ENCODE data around the gene ANTXR2. TPM values are rescaled to one million over a fixed set of nuclear protein-coding genes. Genes with fewer than 3 reads are reported as not detected.

The ANTXR2 gene
- total and polyA plus RNA-seq, 2 donors: 5.7 to 13.4 TPM

DNA sequence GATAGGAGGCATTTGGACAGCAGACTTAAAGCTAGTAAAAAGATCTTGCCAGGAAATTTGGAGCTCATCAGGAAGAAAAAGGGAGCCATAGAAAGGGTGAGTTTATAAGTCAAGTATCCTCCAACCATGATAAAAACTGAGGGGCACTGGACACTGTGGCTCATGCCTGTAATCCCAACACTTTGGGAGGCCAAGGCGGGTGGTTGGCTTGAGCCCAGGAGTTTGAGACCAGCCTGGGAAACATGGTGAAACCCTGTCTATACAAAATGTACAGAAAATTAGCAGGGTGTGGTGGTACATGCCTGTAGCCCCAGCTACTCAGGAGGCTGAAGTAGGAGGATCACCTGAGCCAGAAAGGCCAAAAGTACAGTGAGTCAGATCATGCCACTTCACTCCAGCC, 48.7 kb downstream of the ANTXR2 start:
- Histone ChIP-seq H3K27me3 (ENCODE audit: control insufficient read depth in 2 of 2, insufficient read depth in 1 of 2, low read length in 1 of 2) (no peaks in the 10 kb centered on the region), H3K4me3 (ENCODE audit: low read length in 2 of 2) (no peak overlapping the region), H3K4me1 (ENCODE audit: control insufficient read depth in 2 of 2, insufficient read depth in 2 of 2, low read length in 2 of 2) (no peaks in the 10 kb centered on the region), H3K27ac (ENCODE audit: low read depth in 1 of 2, low read length in 1 of 2) (no peak overlapping the region), H3K36me3 (ENCODE audit: control insufficient read depth in 2 of 2, insufficient read depth in 2 of 2, low read length in 1 of 2) (no peaks in the 10 kb centered on the region), H3K9me3 (ENCODE audit: control insufficient read depth in 2 of 2, insufficient read depth in 1 of 2, low read length in 1 of 2) (no peaks in the 10 kb centered on the region)
- DNase-seq (ENCODE audit: low read depth in 6 of 9, low spot score in 9 of 9): no peak
- 100% methylated on average over 1 of the region's 1 CpG for WGBS

DNA sequence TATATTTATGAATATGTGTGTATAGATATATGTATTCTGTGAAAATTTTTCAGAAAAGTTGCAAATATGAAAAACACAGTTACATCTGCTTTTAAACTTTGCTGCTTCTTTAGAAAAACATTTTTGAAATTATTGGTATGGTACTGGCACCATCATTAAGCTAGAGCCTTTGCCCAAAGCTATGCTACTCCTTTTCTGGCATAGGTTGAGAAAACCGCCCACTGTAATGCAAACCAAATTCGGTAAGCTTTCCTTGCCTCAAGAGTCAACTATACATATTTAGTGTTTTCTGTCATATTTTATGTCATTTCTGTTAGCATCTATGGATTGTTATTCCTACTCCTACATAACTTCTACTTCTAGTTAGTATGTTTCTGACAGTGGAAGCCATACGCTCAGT, 50.7 kb downstream of the ANTXR2 start:
- DNase-seq (ENCODE audit: low read depth in 6 of 9, low spot score in 9 of 9): no peak
- H3K9me3 ChIP-seq (ENCODE audit: control insufficient read depth in 2 of 2, insufficient read depth in 1 of 2, low read length in 1 of 2): no peaks in the 10 kb centered on the region
- no peak overlapping the region for H3K27ac ChIP-seq (ENCODE audit: low read depth in 1 of 2, low read length in 1 of 2)
- no peaks in the 10 kb centered on the region for H3K36me3 ChIP-seq (ENCODE audit: control insufficient read depth in 2 of 2, insufficient read depth in 2 of 2, low read length in 1 of 2)
- H3K4me3 ChIP-seq (ENCODE audit: low read length in 2 of 2): no peak overlapping the region
- WGBS: 98% methylated on average over 3 of the region's 3 CpGs
- no peaks in the 10 kb centered on the region for H3K27me3 ChIP-seq (ENCODE audit: control insufficient read depth in 2 of 2, insufficient read depth in 1 of 2, low read length in 1 of 2)
- peaks cover 0 to under 1% of the 10 kb centered on the region in 2 donors for H3K4me1 ChIP-seq (ENCODE audit: control insufficient read depth in 2 of 2, insufficient read depth in 2 of 2, low read length in 2 of 2)

DNA sequence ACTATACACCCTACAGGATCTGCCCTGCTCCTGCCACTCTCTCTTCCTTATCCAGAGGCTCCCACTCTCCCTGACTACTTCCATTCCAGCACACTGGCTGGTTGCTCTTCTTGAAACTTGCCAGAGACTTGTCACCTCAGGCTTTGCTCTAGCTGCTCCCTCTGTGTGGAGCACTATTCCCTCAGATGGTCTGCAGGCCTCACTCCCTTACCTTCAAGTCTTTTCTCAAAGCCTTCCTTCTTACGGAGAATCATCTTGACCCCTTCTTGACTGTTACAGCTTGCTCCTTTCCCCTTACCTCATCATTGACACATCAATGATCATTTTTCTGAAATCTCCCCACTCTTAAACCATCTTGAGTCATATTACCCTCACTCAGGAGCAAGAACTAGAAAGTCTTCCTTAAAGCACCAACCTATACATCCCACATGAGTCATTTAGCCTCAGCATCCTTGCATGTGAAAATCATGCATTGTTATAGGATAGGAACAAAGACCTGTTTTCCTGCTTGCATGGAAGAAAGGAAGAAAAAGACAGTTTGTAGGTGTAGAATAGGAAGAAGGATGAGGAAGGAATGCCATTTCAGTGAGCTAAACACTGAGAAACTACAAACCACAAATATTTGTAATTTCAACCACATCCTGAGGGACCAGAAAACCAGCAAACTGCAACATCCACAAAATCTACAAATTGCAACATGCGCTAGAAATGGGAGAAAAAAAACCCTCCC, 55.7 kb downstream of the ANTXR2 start:
- H3K4me1 ChIP-seq (ENCODE audit: control insufficient read depth in 2 of 2, insufficient read depth in 2 of 2, low read length in 2 of 2): peaks cover 0 to 4% of the 10 kb centered on the region in 2 donors
- H3K9me3 ChIP-seq (ENCODE audit: control insufficient read depth in 2 of 2, insufficient read depth in 1 of 2, low read length in 1 of 2): no peaks in the 10 kb centered on the region
- no peak overlapping the region for H3K27ac ChIP-seq (ENCODE audit: low read depth in 1 of 2, low read length in 1 of 2)
- no peak for DNase-seq (ENCODE audit: low read depth in 6 of 9, low spot score in 9 of 9)
- no peaks in the 10 kb centered on the region for H3K27me3 ChIP-seq (ENCODE audit: control insufficient read depth in 2 of 2, insufficient read depth in 1 of 2, low read length in 1 of 2)
- H3K36me3 ChIP-seq (ENCODE audit: control insufficient read depth in 2 of 2, insufficient read depth in 2 of 2, low read length in 1 of 2): no peaks in the 10 kb centered on the region
- H3K4me3 ChIP-seq (ENCODE audit: low read length in 2 of 2): no peak overlapping the region
- WGBS: 72% methylated on average over 2 of the region's 2 CpGs

DNA sequence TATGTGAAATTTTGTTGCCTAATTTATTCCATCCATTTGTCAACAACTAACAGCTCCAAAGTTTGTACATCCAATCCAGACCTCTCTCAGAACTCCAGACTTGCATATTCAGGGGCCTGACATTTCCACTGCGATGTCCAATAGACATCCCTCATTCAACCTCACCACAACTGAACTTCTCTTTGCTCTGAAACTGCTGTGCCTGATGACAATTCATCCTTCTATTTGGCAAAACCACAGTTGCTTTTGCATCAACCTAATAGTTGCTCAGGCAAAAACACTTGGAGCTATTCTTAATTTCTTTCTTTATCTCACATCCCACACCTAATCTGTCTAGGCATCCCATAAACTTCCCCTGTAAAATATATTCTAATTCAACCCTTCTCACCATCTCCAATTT, 56.5 kb downstream of the ANTXR2 start:
- WGBS: 98% methylated on average over 1 of the region's 1 CpG
- DNase-seq (ENCODE audit: low read depth in 6 of 9, low spot score in 9 of 9): no peak
- Histone ChIP-seq H3K9me3 (ENCODE audit: control insufficient read depth in 2 of 2, insufficient read depth in 1 of 2, low read length in 1 of 2) (no peaks in the 10 kb centered on the region), H3K27me3 (ENCODE audit: control insufficient read depth in 2 of 2, insufficient read depth in 1 of 2, low read length in 1 of 2) (no peaks in the 10 kb centered on the region), H3K36me3 (ENCODE audit: control insufficient read depth in 2 of 2, insufficient read depth in 2 of 2, low read length in 1 of 2) (no peaks in the 10 kb centered on the region), H3K4me1 (ENCODE audit: control insufficient read depth in 2 of 2, insufficient read depth in 2 of 2, low read length in 2 of 2) (peaks cover 0 to 4% of the 10 kb centered on the region in 2 donors), H3K4me3 (ENCODE audit: low read length in 2 of 2) (no peak overlapping the region), H3K27ac (ENCODE audit: low read depth in 1 of 2, low read length in 1 of 2) (no peak overlapping the region)

DNA sequence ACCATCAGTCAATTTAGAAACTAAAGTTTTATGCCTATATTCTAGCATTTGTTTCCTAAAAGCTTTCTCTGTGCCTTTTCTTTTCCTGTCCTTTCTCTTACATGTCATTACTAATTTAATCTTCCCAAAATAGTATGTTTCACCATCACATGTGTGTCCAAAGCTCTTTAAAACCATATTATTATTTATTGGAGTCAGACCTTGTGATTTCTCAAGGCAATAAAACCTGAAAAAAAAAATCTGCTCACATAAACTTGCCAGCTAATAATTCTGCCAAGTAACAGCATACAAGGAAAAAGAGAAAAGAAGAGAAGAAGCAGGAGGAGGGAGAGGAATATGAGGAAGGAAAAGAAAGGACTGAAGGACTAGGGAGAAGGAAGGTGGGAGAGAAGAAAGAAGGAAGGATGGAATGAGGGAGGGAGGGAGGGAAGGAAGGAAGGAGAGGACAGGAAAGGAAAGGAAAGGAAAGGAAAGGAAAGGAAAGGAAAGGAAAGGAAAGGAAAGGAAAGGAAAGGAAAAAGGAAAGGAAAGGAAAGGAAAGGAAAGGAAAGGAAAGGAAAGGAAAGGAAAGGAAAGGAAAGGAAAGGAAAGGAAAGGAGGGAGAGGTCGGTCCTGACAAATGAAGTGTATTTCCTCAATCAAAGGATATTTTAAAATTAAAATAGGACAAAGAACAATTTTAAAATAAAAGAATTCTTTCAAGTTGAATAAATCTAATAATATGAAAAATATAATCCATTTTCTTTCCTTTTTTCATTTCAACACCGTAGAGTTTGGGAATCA, 57.4 kb downstream of the ANTXR2 start:
- Histone ChIP-seq H3K27ac (ENCODE audit: low read depth in 1 of 2, low read length in 1 of 2) (no peak overlapping the region), H3K9me3 (ENCODE audit: control insufficient read depth in 2 of 2, insufficient read depth in 1 of 2, low read length in 1 of 2) (no peaks in the 10 kb centered on the region), H3K27me3 (ENCODE audit: control insufficient read depth in 2 of 2, insufficient read depth in 1 of 2, low read length in 1 of 2) (no peaks in the 10 kb centered on the region), H3K4me3 (ENCODE audit: low read length in 2 of 2) (no peak overlapping the region), H3K36me3 (ENCODE audit: control insufficient read depth in 2 of 2, insufficient read depth in 2 of 2, low read length in 1 of 2) (no peaks in the 10 kb centered on the region), H3K4me1 (ENCODE audit: control insufficient read depth in 2 of 2, insufficient read depth in 2 of 2, low read length in 2 of 2) (peaks cover 0 to 4% of the 10 kb centered on the region in 2 donors)
- 93% methylated on average over 2 of the region's 2 CpGs for WGBS
- DNase-seq (ENCODE audit: low read depth in 6 of 9, low spot score in 9 of 9): no peak

DNA sequence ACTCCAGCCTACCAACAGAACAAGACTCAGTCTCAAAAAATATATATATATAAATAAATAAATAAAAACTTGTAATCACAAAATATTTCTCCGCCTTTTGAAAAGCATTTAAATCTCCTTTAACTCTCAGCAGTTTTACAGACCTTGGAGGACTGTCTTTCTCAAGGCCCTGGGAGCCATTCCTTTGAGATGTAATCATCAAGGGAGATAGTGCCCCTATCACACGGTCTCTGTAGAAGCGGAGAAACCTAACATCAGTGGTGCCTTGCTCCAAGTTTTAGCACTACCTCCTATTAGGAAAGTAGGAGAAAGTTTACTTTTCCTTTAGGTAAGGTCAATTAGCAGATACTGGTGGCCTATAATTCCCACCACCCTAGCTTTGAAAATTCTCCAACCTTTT, 58.5 kb downstream of the ANTXR2 start:
- no peak for DNase-seq (ENCODE audit: low read depth in 6 of 9, low spot score in 9 of 9)
- Histone ChIP-seq H3K27me3 (ENCODE audit: control insufficient read depth in 2 of 2, insufficient read depth in 1 of 2, low read length in 1 of 2) (no peaks in the 10 kb centered on the region), H3K4me1 (ENCODE audit: control insufficient read depth in 2 of 2, insufficient read depth in 2 of 2, low read length in 2 of 2) (peaks cover 0 to 4% of the 10 kb centered on the region in 2 donors), H3K9me3 (ENCODE audit: control insufficient read depth in 2 of 2, insufficient read depth in 1 of 2, low read length in 1 of 2) (no peaks in the 10 kb centered on the region), H3K4me3 (ENCODE audit: low read length in 2 of 2) (no peak overlapping the region), H3K36me3 (ENCODE audit: control insufficient read depth in 2 of 2, insufficient read depth in 2 of 2, low read length in 1 of 2) (no peaks in the 10 kb centered on the region), H3K27ac (ENCODE audit: low read depth in 1 of 2, low read length in 1 of 2) (no peak overlapping the region)
- WGBS: 98% methylated on average over 3 of the region's 3 CpGs

DNA sequence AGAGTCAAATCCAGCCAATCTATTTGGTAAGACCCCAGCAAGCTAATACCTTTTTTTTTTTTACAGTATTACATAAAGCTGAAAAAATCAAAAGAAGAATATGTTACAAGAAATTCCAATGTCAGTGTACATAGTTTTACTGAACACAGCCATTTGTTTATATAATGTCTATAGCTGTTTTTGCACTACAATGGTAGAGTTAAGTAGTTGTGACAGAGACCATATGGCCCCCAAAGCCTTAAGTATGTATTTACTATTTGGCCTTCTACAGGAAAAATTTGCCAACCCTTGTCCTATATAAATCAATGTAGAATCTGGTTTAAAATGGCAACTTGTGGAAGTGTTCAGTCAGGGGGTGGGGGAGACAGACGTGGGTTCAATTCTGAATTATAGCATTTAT, 60.7 kb downstream of the ANTXR2 start:
- Histone ChIP-seq H3K9me3 (ENCODE audit: control insufficient read depth in 2 of 2, insufficient read depth in 1 of 2, low read length in 1 of 2) (no peaks in the 10 kb centered on the region), H3K27me3 (ENCODE audit: control insufficient read depth in 2 of 2, insufficient read depth in 1 of 2, low read length in 1 of 2) (no peaks in the 10 kb centered on the region), H3K36me3 (ENCODE audit: control insufficient read depth in 2 of 2, insufficient read depth in 2 of 2, low read length in 1 of 2) (no peaks in the 10 kb centered on the region), H3K4me3 (ENCODE audit: low read length in 2 of 2) (no peak overlapping the region), H3K27ac (ENCODE audit: low read depth in 1 of 2, low read length in 1 of 2) (no peak overlapping the region), H3K4me1 (ENCODE audit: control insufficient read depth in 2 of 2, insufficient read depth in 2 of 2, low read length in 2 of 2) (peaks cover 0 to 4% of the 10 kb centered on the region in 2 donors)
- 100% methylated on average over 1 of the region's 1 CpG for WGBS
- DNase-seq (ENCODE audit: low read depth in 6 of 9, low spot score in 9 of 9): no peak

DNA sequence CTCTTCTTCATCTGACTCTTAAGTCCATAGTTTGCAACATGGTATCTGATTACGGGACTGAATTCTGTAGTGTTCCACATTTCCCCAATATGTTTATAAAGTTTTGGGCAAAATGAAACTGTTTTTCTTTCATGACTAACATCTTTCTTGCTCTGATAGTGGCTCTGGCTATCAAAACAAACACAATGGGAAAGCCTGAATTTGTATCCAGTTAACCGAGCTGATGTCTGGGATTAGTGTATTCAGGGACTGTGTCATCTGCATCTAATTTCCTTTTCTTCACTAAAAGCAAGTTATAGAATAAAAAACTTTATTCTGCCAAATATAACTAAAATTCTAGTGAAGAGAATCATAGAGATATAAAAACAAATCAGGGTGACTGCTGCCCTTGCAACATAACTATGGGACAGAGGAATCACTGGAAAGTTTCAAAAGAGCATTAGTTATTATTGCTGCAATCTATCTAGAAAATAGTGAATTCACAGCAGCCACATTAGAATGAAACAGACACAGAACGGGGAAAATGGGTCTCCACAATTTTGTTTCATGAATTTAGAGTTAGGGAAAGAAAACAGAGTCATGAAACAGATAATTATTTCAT, 61.3 kb downstream of the ANTXR2 start:
- Histone ChIP-seq H3K27me3 (ENCODE audit: control insufficient read depth in 2 of 2, insufficient read depth in 1 of 2, low read length in 1 of 2) (no peaks in the 10 kb centered on the region), H3K36me3 (ENCODE audit: control insufficient read depth in 2 of 2, insufficient read depth in 2 of 2, low read length in 1 of 2) (no peaks in the 10 kb centered on the region), H3K4me1 (ENCODE audit: control insufficient read depth in 2 of 2, insufficient read depth in 2 of 2, low read length in 2 of 2) (peaks cover 0 to 2% of the 10 kb centered on the region in 2 donors), H3K4me3 (ENCODE audit: low read length in 2 of 2) (no peak overlapping the region), H3K27ac (ENCODE audit: low read depth in 1 of 2, low read length in 1 of 2) (no peak overlapping the region), H3K9me3 (ENCODE audit: control insufficient read depth in 2 of 2, insufficient read depth in 1 of 2, low read length in 1 of 2) (no peaks in the 10 kb centered on the region)
- 97% methylated on average over 3 of the region's 3 CpGs for WGBS
- DNase-seq (ENCODE audit: low read depth in 6 of 9, low spot score in 9 of 9): no peak

DNA sequence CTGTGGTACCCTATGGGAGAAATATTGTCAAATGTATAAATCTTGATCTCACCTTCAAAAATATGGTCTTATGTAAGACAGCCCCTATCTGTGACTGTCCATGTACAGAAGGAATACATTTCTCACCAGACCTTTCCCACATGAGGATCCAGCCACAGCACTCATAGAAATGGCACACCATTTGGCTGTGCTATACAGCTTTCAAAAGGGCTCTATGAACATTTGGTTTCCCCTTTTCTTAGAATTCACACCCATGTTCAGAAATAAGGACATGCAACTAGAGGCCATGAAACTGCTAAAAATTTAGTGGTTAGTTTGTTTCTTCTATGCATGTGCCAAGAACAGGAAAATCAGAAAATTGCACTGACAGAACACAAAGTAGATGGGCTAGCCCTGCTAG, 62.7 kb downstream of the ANTXR2 start:
- H3K4me1 ChIP-seq (ENCODE audit: control insufficient read depth in 2 of 2, insufficient read depth in 2 of 2, low read length in 2 of 2): peaks cover 0 to 2% of the 10 kb centered on the region in 2 donors
- no peak for DNase-seq (ENCODE audit: low read depth in 6 of 9, low spot score in 9 of 9)
- H3K4me3 ChIP-seq (ENCODE audit: low read length in 2 of 2): no peak overlapping the region
- no peaks in the 10 kb centered on the region for H3K27me3 ChIP-seq (ENCODE audit: control insufficient read depth in 2 of 2, insufficient read depth in 1 of 2, low read length in 1 of 2)
- no peaks in the 10 kb centered on the region for H3K36me3 ChIP-seq (ENCODE audit: control insufficient read depth in 2 of 2, insufficient read depth in 2 of 2, low read length in 1 of 2)
- no peaks in the 10 kb centered on the region for H3K9me3 ChIP-seq (ENCODE audit: control insufficient read depth in 2 of 2, insufficient read depth in 1 of 2, low read length in 1 of 2)
- H3K27ac ChIP-seq (ENCODE audit: low read depth in 1 of 2, low read length in 1 of 2): no peak overlapping the region

All from thymus (tissue), 11 donors.